ENCODE measurements around the gene HCRTR1.

DNA sequence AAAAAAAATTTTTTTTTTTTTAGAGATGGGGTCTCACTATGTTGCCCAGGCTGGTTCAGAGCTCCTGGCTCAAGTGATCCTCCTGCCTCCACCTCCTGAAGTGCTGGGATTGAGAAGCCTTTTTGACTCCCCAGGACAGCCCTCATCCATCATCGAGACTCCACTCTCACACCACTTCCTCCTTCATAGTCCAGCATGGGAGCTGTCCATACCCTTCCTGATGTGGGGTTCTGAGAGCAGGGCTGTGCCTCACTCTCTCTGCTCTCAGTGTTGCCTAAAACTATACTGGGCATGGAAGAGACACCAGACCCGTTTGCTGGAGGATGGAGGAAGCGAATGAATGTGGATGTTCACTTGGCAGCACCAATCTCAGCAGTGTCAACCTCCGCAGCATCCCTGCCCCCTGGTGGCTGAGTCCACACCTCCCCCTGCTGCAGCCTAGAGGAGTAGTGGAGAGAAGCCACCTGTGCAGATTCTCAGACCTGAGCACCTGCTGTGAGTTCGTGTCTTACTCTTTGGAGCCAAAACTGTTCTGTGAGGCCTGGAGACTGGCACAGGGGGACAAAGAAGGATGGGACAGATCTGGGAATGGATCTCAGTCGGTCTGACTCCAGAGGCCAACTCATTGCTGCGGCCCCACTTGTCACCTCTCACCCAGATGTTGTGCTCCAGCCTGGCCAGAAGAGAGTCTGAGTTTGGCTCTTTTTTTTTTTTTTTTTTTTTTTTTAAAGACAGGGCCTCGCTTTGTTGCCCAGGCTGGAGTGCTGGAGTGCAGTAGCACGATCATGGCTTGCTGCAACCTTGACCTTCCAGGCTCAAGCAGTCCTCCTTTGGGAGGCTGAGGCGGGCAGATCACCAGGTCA lies 23.5 kb upstream of the HCRTR1 start:
- TF ChIP-seq, protein P1, sequence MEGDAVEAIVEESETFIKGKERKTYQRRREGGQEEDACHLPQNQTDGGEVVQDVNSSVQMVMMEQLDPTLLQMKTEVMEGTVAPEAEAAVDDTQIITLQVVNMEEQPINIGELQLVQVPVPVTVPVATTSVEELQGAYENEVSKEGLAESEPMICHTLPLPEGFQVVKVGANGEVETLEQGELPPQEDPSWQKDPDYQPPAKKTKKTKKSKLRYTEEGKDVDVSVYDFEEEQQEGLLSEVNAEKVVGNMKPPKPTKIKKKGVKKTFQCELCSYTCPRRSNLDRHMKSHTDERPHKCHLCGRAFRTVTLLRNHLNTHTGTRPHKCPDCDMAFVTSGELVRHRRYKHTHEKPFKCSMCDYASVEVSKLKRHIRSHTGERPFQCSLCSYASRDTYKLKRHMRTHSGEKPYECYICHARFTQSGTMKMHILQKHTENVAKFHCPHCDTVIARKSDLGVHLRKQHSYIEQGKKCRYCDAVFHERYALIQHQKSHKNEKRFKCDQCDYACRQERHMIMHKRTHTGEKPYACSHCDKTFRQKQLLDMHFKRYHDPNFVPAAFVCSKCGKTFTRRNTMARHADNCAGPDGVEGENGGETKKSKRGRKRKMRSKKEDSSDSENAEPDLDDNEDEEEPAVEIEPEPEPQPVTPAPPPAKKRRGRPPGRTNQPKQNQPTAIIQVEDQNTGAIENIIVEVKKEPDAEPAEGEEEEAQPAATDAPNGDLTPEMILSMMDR (IDR thresholded peaks at IDR 0.05), result peak; percentile 79 to 91 (median 86)
- TF ChIP-seq POLR2A (IDR thresholded peaks at IDR 0.05), result no peak

Data from heart left ventricle (tissue), 13 donors.